ENCODE data around the gene PHTF2.
A peak's percentile ranks its signal among the peaks of the same experiment; 100 is the strongest.

The PHTF2 gene

GRCh38 chr7:77794000-77794399, 4.6 kb upstream of the PHTF2 start:
- DNase-seq: no peak

DNA sequence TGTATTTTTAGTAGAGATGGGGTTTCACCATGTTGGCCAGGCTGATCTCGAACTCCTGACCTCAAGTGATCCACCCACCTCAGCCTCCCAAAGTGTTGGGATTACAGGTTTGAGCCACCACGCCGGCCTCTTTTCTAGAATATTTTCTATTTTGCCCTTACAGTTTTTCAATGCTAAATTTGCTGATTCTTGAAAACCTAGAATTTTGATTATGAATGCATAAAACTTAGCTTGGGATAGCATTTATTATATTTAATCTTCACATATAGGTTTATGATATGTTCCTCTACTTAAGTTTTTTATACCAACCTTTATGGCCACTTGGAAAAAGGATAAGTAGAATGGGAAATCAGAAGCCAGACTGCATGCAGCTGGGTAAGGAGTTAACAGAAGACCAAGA, 2.5 kb upstream of the PHTF2 start:
- no peak for DNase-seq

GRCh38 chr7:77796960-77797359, 1.6 kb upstream of the PHTF2 start:
- DNase-seq: peak in 1 of 58 donors; percentile 2

DNA sequence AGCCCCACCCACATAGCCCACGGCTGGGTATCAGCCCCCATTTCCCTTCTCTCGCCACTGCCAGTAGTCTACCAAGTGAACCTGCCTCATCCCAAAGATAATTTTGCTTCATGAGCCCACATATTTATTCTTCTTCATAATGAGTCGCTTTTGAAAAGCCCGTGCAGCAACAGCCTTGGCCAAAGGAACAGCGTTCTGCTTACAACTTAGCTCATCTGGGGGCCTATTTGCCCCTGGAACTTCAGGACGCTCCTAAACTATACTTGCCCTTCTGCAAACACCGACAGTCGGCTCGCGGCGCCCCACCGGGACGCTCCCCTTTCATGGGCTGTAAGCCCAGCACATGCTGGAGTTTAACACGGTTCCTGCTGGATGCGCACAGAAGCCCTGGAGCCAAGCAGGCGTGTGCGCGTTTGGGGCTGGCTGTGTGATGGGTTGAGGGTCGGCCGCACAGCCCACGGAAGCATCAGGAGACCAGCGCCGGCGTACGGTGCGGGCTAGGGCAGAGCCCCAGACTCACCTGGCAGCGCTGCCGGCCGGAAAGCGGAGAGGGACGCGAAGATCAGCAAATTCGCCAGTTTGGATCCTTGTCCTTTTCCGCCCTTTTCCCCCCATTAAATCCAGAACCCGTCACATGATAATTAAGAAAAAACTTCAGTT, 709 bp upstream of the PHTF2 start:
- DNase-seq: peak in 29 of 58 donors; percentile 37 to 84 (median 57)

DNA sequence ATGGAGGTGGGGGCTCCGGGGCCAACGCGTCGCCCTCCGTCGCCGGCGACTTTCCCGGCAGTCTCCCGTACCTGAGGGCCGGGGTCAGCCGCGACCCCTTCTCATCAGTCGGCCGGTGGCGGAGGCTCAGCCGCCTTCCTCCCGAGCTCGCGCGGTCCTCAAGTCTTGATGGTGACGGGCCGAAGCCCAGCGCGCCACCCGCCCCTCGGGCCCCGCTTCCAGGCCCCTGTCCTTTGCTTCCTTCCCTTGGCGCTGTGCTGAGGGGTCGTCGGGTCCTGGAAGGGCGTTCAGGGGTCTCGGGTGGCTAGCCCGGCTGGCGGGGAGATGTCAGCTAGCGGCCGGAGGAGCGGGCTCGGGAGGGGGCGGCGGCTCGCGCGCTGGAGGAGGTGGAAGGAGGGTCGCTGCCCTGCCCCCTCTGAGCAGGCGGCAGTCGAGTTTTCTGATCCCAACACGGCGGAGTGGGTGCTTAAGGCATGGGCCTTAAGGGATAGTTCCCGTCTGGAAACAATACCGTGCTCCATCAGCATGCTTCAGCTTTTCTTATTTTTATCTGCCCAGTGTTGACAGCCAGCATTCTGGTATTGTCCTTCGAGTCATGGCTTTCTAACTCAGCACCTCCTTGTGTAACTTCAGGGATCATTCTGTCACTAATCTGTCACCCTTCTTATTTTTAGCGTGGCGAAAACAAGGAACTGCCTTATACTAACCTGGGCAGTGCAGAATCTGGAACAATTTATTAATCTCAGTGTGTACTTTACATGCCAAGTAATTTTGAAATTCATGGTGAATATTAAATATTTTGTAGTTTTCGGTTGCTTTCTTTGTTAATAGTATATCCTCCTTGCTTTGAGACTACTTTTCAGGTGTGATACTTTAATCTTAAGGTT, 748 bp downstream of the PHTF2 start:
- peak in 45 of 58 donors; percentile 12 to 64 (median 42) for DNase-seq

- no peak for DNase-seq
These were observed 1.6 kb downstream of the PHTF2 start for GRCh38 chr7:77800158-77800557.

DNA sequence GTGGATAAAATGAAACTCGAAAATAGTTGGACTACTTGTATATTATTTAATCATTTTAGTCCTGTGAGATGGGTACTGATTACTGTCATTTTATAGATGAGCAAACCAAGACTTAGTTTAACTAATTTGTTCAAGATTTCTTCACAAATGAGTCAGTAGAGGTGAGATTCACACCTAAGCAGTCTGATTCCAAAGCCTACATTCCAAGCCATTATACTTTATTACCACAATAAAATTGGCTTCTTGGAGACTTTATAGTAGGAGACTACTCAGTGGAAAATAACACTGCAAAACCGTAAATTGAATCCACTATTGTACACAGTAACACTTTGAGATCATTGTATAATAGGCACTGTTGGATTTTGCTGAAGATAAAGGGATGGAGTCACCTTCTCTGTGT, 2.2 kb downstream of the PHTF2 start:
- DNase-seq: no peak

DNA sequence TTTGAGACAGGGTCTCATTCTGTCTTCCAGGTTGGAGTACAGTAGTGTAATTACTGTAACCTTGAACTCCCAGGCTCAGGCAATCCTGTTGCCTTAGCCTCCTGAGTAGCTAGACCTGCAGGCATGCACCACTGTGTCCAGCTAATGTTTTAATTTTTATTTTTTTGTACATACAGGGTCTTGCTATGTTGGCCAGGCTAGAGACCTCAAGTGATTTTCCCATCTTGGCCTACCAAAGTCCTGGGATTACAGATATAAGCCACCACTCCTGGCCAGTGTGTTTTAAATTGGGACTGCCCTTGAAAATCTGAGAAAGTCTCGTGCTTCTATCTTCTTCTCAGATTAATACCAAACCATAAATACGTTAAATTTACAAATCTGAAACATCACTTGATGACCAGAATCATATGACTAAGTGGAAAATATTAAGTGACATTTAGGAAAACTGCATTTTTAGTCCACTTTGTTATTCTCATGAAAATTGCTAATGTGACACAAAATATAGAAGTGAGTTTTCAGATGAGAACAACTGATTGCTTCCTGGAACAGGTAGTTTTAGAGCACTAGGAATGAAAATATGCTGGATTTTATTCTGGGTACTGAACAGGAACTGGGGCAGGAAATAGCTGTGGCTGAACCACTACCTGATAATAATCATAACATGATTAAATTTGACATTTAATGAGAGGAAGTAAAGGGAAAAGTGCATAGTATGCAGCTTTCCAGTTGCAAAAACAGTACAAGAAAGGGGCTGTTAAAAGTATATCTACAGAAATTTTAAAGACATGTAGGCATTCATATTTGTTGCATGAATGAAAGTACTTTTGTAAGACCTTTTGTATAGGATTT, 4.2 kb downstream of the PHTF2 start:
- no peak for DNase-seq

DNA sequence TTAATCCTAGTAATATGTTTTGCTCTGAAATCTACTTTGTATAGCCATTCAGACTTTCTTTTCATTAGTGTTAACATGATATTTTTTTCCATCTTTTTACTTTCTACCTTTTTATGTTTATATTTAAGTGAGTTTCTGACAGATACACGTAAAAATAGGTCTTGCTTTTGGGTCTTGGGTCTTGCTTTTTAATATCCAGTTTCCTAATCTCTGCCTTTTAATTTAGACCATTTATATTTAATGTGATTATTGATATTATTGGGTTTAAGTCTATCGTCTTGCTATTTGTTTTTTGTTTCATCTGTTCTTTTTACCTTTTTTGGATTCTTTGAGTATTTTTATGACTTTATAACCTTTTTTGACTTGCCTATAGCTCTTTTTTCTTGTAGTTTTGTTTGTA, 7.9 kb downstream of the PHTF2 start:
- no peak for DNase-seq

DNA sequence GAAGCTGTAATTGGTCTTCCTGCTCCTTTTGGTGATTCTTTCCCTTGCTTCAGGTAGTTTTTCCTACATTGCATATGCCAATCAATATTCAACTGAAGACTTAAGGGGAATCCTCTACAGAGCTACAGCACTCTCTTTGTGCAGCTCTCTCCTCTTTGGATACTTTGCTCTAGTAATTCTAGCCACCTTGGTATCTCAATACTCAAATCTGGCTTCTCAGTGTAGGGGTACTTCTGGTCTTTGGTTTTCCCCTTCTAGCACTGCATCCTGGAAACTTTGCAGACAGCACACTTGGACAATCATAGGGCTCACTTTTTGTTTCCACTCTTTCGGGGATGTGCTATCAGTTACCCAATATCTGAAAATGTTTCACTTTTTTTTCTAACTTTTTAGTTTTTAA, 9.9 kb downstream of the PHTF2 start:
- DNase-seq: no peak

- DNase-seq: peak in 1 of 58 donors; percentile 7
These were observed 13.1 kb downstream of the PHTF2 start for GRCh38 chr7:77811516-77812289.

DNA sequence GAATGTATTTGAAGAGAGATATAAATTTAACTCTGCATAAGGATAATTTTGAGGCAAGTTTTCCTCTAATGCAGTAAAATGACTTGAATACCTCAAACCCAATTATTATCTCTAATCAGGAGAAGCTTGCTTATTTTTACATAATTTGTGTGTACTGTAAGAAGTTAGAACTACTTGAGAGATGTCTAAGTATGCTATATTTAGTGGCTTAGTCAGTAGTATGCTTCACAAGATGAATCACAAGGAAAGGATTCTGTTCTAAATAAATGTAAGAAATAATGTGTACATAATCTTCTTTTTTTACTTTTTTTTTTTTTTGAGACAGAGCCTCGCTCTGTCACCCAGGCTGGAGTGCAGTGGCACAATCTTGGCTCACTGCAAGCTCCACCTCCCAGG, 13.7 kb downstream of the PHTF2 start:
- DNase-seq: no peak

DNA sequence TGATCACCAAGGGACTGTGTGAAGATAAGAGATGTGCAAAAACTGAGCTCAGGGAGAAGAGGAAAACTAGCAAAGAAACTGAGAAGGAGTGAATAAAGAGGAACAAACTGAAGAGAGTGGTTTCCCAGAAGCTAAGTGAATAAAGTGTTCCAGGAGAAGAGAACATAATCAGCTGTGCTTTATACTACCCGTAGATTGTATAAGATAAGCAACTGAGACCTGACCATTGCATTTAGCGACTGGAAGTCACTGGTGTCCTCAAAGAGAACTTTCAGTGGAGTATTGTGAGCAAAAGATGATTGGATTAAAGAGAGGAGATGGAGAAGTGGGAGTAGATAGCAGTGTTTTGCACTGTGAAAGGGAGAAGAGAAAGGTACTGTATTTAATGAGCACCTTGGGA, 14.6 kb downstream of the PHTF2 start:
- DNase-seq: no peak

- no peak for DNase-seq
These were observed 20.4 kb downstream of the PHTF2 start for GRCh38 chr7:77819021-77819420.

GRCh38 chr7:77820967-77821366, 22.4 kb downstream of the PHTF2 start:
- DNase-seq: no peak

GRCh38 chr7:77822269-77822668, 23.7 kb downstream of the PHTF2 start:
- no peak for DNase-seq

DNA sequence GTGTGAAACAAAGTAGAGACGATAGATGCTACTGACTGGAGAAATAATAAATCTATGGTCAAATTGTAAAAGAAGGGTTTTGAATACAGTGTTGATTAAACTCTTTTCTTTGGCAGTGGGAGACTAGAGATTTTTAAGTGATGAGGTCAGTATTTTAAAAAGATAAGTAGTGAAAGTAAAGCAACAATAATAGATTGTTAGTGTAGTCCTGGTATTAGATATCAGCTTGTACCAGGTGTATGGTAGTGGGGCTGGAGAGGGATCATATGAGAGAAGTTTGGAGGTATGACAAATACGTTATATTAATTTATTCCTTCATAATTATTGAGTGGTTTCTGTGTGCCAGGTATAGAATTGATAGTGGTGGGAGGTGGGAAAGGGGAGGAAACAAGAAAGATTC, 25.2 kb downstream of the PHTF2 start:
- no peak for DNase-seq

DNA sequence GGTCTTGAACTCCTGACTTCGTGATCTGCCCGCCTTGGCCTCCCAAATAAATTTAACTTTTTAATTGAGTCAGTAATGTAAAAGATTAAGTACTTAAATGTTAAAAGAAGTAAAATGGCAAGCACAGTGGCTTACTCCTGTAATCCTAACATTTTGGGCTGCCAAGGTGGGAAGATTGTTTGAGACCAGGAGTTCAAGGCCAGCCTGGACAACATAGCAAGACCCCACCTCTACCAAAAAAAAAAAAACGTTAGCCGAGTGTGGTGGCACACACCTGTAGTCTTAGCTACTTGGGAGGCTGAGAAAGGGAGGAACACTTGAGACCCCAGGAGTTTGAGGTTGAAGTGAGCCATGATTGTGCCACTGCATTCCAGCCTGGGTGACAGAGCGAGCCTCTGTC, 26.1 kb downstream of the PHTF2 start:
- DNase-seq: no peak

GRCh38 chr7:77825131-77825530, 26.6 kb downstream of the PHTF2 start:
- DNase-seq: no peak

- DNase-seq: no peak
These were observed 27.7 kb downstream of the PHTF2 start for GRCh38 chr7:77826300-77826699.

GRCh38 chr7:77827999-77828398, 29.4 kb downstream of the PHTF2 start:
- DNase-seq: no peak

Measured in anterior cingulate cortex (tissue), 58 donors.